ENCODE data around the gene PRKCE.
"Not testable (repeated sequence)": the region's sequence is repeated elsewhere in the genome, so short reads cannot be mapped to it uniquely, and the experiment has no call there.

The PRKCE gene

DNA sequence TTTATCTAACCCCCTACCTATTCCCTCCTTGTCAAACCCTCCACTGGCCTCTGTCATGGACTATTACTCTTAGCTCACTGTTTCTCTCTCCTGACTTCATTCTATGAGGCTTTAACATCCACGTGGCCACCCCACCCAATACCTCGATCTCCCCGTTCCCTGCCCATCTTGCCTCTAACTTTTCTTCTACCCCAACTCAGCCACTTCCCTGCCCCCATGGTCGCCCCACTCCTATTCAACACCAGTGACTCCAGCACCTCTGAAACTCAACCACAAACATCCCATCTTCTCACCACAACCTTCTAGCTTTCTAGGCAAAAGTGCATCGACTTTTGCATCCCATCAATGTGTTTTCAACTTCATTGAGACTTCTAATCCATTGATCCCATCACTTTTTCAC lies 551.5 kb downstream of the PRKCE start:
- H3K36me3 ChIP-seq (replicated peaks) = no peaks in the 10 kb centered on the region
- no peaks in the 10 kb centered on the region for H3K27me3 ChIP-seq (replicated peaks)
- TF ChIP-seq, protein P1, sequence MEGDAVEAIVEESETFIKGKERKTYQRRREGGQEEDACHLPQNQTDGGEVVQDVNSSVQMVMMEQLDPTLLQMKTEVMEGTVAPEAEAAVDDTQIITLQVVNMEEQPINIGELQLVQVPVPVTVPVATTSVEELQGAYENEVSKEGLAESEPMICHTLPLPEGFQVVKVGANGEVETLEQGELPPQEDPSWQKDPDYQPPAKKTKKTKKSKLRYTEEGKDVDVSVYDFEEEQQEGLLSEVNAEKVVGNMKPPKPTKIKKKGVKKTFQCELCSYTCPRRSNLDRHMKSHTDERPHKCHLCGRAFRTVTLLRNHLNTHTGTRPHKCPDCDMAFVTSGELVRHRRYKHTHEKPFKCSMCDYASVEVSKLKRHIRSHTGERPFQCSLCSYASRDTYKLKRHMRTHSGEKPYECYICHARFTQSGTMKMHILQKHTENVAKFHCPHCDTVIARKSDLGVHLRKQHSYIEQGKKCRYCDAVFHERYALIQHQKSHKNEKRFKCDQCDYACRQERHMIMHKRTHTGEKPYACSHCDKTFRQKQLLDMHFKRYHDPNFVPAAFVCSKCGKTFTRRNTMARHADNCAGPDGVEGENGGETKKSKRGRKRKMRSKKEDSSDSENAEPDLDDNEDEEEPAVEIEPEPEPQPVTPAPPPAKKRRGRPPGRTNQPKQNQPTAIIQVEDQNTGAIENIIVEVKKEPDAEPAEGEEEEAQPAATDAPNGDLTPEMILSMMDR (IDR thresholded peaks at IDR 0.05; ENCODE audit: low read depth, low read length, missing control alignments) = no peak
- in situ Hi-C loops (cut with HindIII; ENCODE audit: low pct_ligation_motif_present, low sequenced_read_pairs) = no loop called here
- H3K4me3 ChIP-seq (ENCODE audit: low read depth, low read length) = no peak overlapping the region
- no peak for DNase-seq
- H3K27ac ChIP-seq = no peak overlapping the region

DNA sequence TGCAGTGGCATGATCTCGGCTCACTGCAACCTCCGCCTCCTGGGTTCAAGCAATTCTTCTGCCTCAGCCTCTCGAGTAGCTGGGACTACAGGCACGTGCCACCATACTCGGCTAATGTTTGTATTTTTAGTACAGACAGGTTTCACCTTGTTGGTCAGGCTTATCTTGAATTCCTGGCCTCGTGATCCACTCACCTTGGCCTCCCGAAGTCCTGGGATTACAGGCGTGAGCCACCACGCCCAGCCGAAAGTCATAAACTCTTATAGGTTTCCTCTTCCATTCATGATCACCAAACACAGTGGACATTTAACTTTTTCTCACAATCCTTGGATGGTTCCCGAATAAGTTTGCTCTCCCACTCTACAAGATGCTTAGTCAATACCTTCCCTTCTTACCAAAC lies 552.2 kb downstream of the PRKCE start:
- H3K27me3 ChIP-seq (replicated peaks); in situ Hi-C loops (cut with HindIII; ENCODE audit: low pct_ligation_motif_present, low sequenced_read_pairs); H3K4me3 ChIP-seq (ENCODE audit: low read depth, low read length); H3K36me3 ChIP-seq (replicated peaks); H3K27ac ChIP-seq; DNase-seq: not testable (repeated sequence)

DNA sequence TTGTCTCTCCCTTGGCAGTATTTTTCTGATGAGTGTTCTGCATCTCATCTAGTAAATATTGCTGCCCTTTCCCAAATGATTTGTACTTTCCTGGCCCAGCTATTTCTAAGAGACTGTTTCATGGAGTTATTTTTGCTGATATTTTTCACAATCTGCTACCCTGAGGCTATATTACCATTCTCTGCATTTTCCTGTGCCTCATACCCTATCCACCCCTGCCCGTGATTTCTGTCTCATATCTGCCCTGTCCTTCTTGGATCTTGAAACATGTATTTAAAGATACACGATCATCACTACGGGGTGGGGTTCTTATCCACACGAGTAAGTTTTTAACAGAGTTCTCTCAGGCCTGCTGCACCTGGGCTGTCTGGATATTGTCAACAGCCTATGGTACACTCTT lies 556.1 kb downstream of the PRKCE start:
- H3K27ac ChIP-seq = no peak overlapping the region
- H3K27me3 ChIP-seq (replicated peaks) = no peaks in the 10 kb centered on the region
- no peak for DNase-seq
- H3K36me3 ChIP-seq (replicated peaks) = no peaks in the 10 kb centered on the region
- TF ChIP-seq, protein P1 (IDR thresholded peaks at IDR 0.05; ENCODE audit: low read depth, low read length, missing control alignments) = no peak
- in situ Hi-C loops (cut with HindIII; ENCODE audit: low pct_ligation_motif_present, low sequenced_read_pairs) = no loop called here
- no peak overlapping the region for H3K4me3 ChIP-seq (ENCODE audit: low read depth, low read length)

DNA sequence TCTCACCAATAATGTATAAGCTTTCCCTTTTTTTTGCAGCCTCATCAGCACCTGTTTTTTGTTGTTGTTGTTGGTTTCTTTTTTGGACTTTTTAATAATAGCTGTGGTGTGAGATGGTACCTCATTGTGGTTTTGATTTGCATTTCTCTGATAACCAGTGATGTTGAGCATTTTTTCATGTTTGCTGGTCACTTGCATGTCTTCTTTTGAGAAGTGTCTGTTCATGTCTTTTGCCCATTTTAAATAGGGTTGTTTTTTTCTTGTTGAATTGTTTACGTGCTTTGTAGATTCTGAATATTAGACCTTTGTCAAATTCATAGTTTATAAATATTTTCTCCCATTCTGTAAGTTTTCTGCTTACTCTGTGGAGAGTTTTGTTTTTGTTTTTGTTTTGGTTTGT lies 557.3 kb downstream of the PRKCE start:
- TF ChIP-seq, protein P1 (IDR thresholded peaks at IDR 0.05; ENCODE audit: low read depth, low read length, missing control alignments) = no peak

DNA sequence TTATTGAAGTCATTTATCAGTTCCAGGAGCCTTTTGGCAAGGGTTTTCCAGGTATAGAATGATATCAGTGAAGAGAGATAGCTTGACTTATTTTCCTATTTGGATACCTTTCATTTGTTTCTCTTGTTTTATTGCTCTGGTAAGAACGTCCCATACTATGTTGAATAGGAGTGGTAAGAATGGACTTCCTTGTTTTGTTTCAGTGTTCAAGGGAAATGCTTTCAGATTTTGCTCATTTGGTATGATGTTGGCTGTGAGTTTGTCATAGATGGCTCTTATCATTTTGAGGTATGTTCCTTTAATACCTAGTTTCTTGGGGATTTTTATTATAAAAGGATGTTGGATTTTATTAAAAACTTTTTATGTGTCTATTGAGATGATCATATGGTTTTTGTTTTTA lies 558.6 kb downstream of the PRKCE start:
- no peak overlapping the region for H3K4me3 ChIP-seq (ENCODE audit: low read depth, low read length)
- H3K27me3 ChIP-seq (replicated peaks) = no peaks in the 10 kb centered on the region
- H3K27ac ChIP-seq = no peak overlapping the region
- no peaks in the 10 kb centered on the region for H3K36me3 ChIP-seq (replicated peaks)
- TF ChIP-seq, protein P1 (IDR thresholded peaks at IDR 0.05; ENCODE audit: low read depth, low read length, missing control alignments) = no peak
- in situ Hi-C loops (cut with HindIII; ENCODE audit: low pct_ligation_motif_present, low sequenced_read_pairs) = no loop called here
- DNase-seq = no peak

More for the DNA sequence above, 557.3 kb downstream of the PRKCE start:
- H3K36me3 ChIP-seq (replicated peaks) = no peaks in the 10 kb centered on the region
- no peak for DNase-seq
- in situ Hi-C loops (cut with HindIII; ENCODE audit: low pct_ligation_motif_present, low sequenced_read_pairs) = no loop called here
- no peaks in the 10 kb centered on the region for H3K27me3 ChIP-seq (replicated peaks)
- no peak overlapping the region for H3K4me3 ChIP-seq (ENCODE audit: low read depth, low read length)
- no peak overlapping the region for H3K27ac ChIP-seq

DNA sequence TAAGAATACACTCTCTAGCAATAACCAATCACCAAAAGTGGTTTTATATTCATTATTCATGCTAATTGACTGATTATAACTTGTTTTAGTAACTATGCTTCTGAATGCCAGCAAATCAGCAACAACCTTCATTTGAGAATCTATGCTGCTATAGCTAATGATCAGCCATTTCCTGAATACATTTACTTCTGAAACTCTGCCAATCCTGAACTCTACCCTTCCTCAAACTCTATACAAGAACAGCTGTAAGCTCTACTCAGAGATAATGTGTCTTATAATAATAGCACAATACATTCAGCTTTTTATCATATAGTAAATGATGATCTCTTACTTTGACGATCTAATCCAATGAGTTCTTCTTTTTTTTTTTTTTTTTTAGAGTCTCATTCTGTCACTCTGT lies 560.0 kb downstream of the PRKCE start:
- in situ Hi-C loops (cut with HindIII; ENCODE audit: low pct_ligation_motif_present, low sequenced_read_pairs) = no loop called here
- DNase-seq = no peak
- H3K27me3 ChIP-seq (replicated peaks) = no peaks in the 10 kb centered on the region

More for the DNA sequence above, 560.0 kb downstream of the PRKCE start:
- no peak overlapping the region for H3K4me3 ChIP-seq (ENCODE audit: low read depth, low read length)
- no peak overlapping the region for H3K27ac ChIP-seq
- H3K36me3 ChIP-seq (replicated peaks) = no peaks in the 10 kb centered on the region
- TF ChIP-seq, protein P1 (IDR thresholded peaks at IDR 0.05; ENCODE audit: low read depth, low read length, missing control alignments) = no peak
